NCI-H2227 (cell line): ENCODE data around the gene IL10RA.

Experiments
- DNase-seq: peaks from one replicate; lab custom pipeline; 2025; ENCODE audit not compliant: unreplicated experiment; lab: John Stamatoyannopoulos, UW

IL10RA gene

GRCh38 chr11:118042796-118043195, 56.6 kb downstream of the IL10RA start:
- DNase-seq = no peak

- no peak for DNase-seq
These were observed 59.0 kb downstream of the IL10RA start for GRCh38 chr11:118045191-118045590.

- no peak for DNase-seq
These were observed 60.1 kb downstream of the IL10RA start for GRCh38 chr11:118046051-118046963.

- no peak for DNase-seq
These were observed 60.9 kb downstream of the IL10RA start for GRCh38 chr11:118046964-118047700.

- no peak for DNase-seq
These were observed 61.6 kb downstream of the IL10RA start for GRCh38 chr11:118047749-118048148.

GRCh38 chr11:118048472-118049370, 62.5 kb downstream of the IL10RA start:
- DNase-seq = no peak

GRCh38 chr11:118049771-118050170, 63.6 kb downstream of the IL10RA start:
- DNase-seq = no peak

GRCh38 chr11:118050208-118050891, 64.2 kb downstream of the IL10RA start:
- no peak for DNase-seq
